GM20431 (cell line): ENCODE results near the gene LETM1.

ENCODE experiments used
- in situ Hi-C: fragments of 300-500 bp; cut with MseI, MboI; formaldehyde crosslinking; loops from one replicate; pipeline ENCODE4 v1.15.0; 2020; ENCODE audit warnings: low sequenced_read_pairs; ENCODE audit not compliant: unreplicated experiment

The LETM1 gene

GRCh38 chr4:1769692-1770091 lies 86.3 kb downstream of the LETM1 start:
- in situ Hi-C loops, result no loop called here

- in situ Hi-C loops, result no loop called here
Measured at GRCh38 chr4:1768367-1769034, 87.5 kb downstream of the LETM1 start.

- in situ Hi-C loops, result no loop called here
Measured at GRCh38 chr4:1767770-1768366, 88.1 kb downstream of the LETM1 start.

GRCh38 chr4:1767061-1767769 lies 88.7 kb downstream of the LETM1 start:
- in situ Hi-C loops, result no loop called here

GRCh38 chr4:1766106-1767060 lies 89.6 kb downstream of the LETM1 start:
- in situ Hi-C loops, result no loop called here

GRCh38 chr4:1765409-1766072 lies 90.4 kb downstream of the LETM1 start:
- in situ Hi-C loops, result no loop called here

- in situ Hi-C loops, result no loop called here
Measured at GRCh38 chr4:1764670-1765069, 91.3 kb downstream of the LETM1 start.

- in situ Hi-C loops, result no loop called here
Measured at GRCh38 chr4:1763550-1764080, 92.3 kb downstream of the LETM1 start.

GRCh38 chr4:1763070-1763549 lies 92.8 kb downstream of the LETM1 start:
- in situ Hi-C loops, result no loop called here

GRCh38 chr4:1762264-1763010 lies 93.5 kb downstream of the LETM1 start:
- in situ Hi-C loops, result no loop called here
